HG03066 (cell line): ENCODE results near the gene STX18.
"Not testable (repeated sequence)": the region's sequence is repeated elsewhere in the genome, so short reads cannot be mapped to it uniquely, and the experiment has no call there.

Source experiments
- ATAC-seq: cut with Tn5 transposase; IDR thresholded peaks from one replicate; pipeline ENCODE4 v1.9.1; 2021; ENCODE audit warnings: low read depth; ENCODE audit not compliant: unreplicated experiment

The STX18 gene

GRCh38 chr4:4485806-4486205 lies 56.0 kb downstream of the STX18 start:
- ATAC-seq, result no peak

- ATAC-seq, result no peak
Observed at GRCh38 chr4:4481399-4481994, 60.4 kb downstream of the STX18 start.

DNA sequence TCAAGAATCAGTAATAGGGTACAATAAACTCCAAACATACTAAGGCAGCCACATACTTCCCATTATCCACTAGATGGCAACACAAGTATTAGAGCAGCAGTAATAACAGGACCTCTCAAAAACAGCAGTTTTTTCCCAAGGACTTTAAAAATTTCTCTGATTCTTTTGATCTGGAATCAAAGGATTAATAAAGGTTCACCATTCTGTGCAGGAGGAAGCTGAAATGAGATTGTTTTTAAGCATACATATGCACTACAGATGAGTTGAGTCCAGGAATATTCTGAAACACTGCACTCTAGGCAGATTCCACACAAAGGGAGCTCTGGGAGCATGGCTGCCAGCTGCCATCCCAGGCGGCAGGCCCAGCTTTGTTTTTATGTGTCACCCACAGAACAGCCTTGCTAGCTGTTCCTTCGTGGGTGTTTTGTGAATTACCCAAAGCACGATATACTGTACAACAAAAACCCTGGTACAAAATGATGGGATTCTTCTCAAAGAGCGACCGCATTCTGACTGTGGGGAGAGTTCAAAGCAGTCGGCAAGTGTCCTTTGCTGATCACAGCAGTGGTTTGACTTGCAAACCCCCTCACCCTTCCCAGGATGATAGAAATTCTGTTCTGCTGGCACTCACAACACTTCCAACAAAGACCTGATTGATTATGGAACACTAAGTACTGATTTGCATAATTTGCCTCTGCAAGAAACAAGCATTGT lies 61.0 kb downstream of the STX18 start:
- ATAC-seq, result no peak

GRCh38 chr4:4480205-4480604 lies 61.6 kb downstream of the STX18 start:
- ATAC-seq, result no peak

DNA sequence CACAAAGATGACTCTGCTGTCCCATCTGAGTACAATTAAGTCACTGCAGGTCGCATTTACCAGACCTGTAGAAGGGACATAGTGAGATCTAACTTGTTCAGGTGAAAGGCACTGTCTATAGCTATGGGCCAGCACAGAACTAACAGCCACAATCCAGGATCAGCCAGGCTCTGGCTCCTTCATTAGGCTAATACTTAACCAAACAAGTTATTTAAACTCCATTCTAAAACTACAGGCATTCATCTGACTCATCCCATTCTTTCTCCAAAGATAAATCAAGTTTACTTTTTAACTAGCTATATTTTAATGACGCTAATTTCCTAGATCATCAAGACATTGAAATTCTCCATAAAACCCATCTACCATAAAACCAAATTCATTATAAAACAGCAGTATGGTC lies 62.5 kb downstream of the STX18 start:
- ATAC-seq, result no peak

DNA sequence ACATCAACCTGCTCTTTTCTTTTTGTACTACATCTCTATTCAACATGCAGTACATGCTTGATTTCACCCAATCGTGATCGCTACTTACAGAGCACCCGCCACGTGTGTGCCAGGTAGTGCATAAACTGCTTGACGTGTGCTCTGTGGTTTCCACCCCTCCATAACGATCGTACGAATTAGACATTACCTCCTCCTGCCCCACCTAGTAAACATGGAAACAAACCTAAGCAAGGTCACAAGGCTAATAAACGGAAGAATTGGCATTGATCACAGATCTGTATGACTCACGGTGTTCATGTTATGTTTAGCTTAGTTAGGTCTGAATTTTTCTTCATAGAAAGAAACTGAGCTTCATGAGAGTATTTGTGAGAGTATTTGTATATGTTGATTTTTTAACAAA lies 64.1 kb downstream of the STX18 start:
- ATAC-seq, result no peak

GRCh38 chr4:4477391-4477790 lies 64.5 kb downstream of the STX18 start:
- no peak for ATAC-seq

DNA sequence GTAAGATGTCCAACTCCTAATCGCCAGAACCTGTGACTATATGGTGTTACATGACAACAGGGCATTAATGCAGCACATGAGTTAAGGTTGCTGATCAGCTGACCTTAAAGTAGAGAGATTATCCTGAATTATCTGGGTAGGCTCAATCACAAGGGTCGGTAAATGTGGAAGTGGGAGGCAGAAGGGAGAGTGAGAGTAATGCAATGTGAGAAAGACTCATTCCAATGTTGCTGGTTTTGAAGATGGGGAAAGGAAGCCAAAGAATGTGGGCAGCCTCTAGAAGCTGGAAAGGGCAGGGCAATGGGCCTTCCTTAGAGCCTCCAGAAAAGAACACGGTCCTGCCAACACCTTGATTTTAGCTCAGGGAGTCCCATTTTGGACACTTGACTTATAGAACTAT lies 67.4 kb downstream of the STX18 start:
- ATAC-seq, result no peak

DNA sequence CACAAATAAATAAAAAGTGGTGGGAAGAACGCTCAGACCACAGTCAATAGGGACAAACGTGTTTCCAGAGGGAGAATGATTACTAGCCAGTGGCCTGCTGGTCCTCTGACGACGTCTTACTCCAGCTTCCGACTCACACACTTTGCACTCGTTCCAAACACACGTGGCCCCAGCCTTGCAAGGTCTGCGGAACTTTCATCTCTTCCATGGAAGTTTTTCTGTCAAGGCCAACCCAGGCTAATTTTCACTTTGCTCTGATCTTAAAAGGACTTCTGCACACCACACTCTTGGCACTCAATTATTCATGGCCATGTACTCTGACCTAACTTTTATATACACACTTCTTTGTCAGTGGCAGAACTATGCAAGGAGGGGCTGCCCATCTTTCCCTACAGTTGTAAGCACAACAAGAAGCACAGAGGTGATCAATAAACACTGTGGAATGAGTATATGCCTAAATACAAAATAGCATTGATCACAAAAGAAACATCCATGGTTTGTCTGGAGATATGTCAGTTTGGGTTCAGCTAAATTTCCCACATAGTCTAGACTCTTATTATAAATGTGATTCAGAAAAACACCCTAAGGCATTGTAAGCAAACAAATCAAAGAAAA lies 69.4 kb downstream of the STX18 start:
- ATAC-seq, result no peak

DNA sequence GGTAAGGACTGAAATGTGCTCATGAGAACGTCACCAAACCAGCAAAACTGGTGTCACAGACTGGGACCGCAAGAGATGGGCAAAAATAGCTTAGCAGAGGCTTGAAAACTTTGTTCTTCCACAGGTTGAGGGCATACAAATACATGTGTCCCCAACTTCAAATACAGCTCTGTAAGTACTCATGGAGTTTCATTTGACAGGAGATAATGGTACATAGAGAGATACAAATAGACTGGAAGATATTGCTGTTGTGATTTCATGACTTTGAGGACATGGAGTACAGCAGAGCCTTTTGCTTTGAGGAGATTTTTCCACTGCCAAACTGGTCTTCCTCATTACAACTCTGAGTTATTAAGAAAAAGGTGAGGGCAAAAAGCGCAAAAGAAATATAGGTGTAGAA lies 70.7 kb downstream of the STX18 start:
- no peak for ATAC-seq

- no peak for ATAC-seq
Observed at GRCh38 chr4:4470208-4470607, 71.6 kb downstream of the STX18 start.

- ATAC-seq, result not testable (repeated sequence)
Observed at GRCh38 chr4:4465238-4465637, 76.6 kb downstream of the STX18 start.

- no peak for ATAC-seq
Observed at GRCh38 chr4:4462970-4463369, 78.9 kb downstream of the STX18 start.

DNA sequence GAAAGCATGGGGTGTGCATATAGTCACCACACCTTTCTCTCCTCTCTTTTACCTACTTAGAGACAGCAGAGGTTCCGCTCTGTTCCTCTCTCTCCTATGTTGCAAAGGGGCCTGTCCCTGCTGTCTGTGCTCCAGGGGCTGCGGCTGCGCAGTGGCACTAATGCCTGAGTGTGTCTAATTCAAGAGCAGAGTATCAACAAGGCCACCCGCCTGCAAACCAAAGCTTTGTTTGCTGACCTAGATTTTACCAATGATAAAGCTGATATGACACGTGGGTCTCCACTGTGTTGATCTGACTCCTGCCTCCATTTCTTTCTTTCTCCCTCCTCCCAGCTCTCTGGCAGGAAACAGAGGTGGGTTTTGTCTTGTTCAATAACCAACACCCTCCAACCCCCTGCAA lies 80.0 kb downstream of the STX18 start:
- no peak for ATAC-seq

DNA sequence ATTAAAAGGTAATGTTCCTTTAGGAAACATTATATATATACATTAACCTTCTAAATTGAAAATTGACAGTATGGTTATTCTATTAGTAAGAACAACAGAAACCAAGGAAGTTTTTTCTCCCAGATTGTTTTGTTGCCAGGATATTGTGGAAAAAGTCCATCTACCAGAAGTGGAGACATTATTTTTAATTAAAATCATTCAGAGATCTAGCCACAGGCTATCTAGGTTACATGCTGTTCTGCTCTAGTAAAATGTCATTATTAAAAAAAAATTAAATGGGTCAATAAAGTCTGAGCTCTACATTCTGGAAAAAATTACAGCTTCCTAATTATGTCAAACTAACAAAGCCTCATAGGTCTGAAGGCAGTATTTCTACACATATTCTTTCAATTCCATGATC lies 80.7 kb downstream of the STX18 start:
- ATAC-seq, result no peak

- ATAC-seq, result no peak
Observed at GRCh38 chr4:4460759-4461158, 81.1 kb downstream of the STX18 start.

GRCh38 chr4:4459181-4459580 lies 82.7 kb downstream of the STX18 start:
- no peak for ATAC-seq

DNA sequence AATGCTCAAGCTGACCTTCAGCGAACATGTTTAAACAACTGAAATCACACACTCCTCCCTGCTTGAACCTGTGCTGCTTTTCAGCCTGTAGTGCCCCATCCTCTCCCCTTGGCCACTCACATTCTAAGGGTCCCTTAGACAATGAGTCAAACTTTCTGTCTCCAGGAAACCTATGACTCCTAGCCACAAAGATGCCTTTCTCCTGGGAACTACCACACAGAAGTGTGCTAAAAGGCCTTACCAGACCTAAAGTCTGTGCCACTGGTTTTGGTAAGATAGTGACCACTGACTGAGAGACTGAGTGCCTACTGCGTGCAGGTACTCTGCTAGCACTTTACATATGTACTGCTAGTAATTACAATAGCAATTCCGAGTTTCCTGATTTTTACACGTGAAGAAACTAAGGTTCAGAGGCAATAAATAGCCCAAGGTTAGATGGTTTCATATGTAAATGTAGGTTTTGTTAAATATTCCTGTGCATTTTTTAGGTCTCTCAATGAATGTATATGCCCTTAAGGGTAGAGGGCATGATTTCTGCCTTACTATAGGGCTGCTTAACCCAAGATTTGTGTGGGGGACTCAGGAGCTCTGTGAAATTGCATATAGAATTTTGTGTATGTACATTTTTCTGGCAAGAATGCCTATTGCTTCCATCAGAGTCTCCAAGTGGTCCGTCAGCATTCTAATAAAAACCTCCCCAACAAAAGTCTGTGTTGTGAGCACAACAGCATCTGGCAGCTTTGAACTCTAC lies 83.9 kb downstream of the STX18 start:
- ATAC-seq, result no peak

- ATAC-seq, result no peak
Observed at GRCh38 chr4:4456816-4457578, 84.9 kb downstream of the STX18 start.

- no peak for ATAC-seq
Observed at GRCh38 chr4:4456351-4456750, 85.5 kb downstream of the STX18 start.
